HepG2 (cell line): ENCODE measurements around the gene SPRYD3. TPM values are rescaled to one million over a fixed set of nuclear protein-coding genes. Genes with fewer than 3 reads are reported as not detected.

Experiments
- ATF2 ChIP-seq: sonication (generic); formaldehyde crosslinking; IDR thresholded peaks from 2 replicates; pipeline ENCODE4 v1.4.0; 2020; ENCODE audit warnings: missing genetic modification reagents
- ATF7 ChIP-seq, 2 experiments: fragments of 450-650 bp in 1 of 2; sonication (generic) in 1 of 2; formaldehyde crosslinking in 1 of 2; IDR thresholded peaks; 2 replicates each; pipeline versions ENCODE4 v1.4.0 to v1.6.1; 2016 to 2020; ENCODE audit warnings: antibody characterized with exemption in 1 of 2, mild to moderate bottlenecking in 1 of 2, missing genetic modification reagents in 1 of 2
- BORCS8-MEF2B ChIP-seq: sonication (generic); formaldehyde crosslinking; IDR thresholded peaks from 2 replicates; pipeline ENCODE4 v1.8.0; 2022; ENCODE audit warnings: mild to moderate bottlenecking, missing genetic modification reagents
- DR1 ChIP-seq: sonication (generic); formaldehyde crosslinking; IDR thresholded peaks from 2 replicates; pipeline ENCODE4 v1.8.0; 2021; ENCODE audit warnings: mild to moderate bottlenecking, missing genetic modification reagents, inconsistent platforms
- ETV6 ChIP-seq: sonication (generic); formaldehyde crosslinking; conservative IDR thresholded peaks from 2 replicates; pipeline ENCODE4 v1.4.0; 2020; ENCODE audit warnings: missing genetic modification reagents
- MAZ ChIP-seq, 2 experiments: sonication (generic) in 1 of 2; formaldehyde crosslinking in 1 of 2; IDR thresholded peaks; 2 replicates each; pipeline versions ENCODE4 v1.5.0 to v1.6.1; 2012 to 2020; ENCODE audit warnings: low read depth in 2 of 2, mild to moderate bottlenecking in 2 of 2, borderline replicate concordance in 1 of 2, improper control_type of control experiment in 1 of 2, low read length in 1 of 2, missing genetic modification reagents in 1 of 2, moderate library complexity in 1 of 2
- MBNL3 ChIP-seq: fragments of 250-450 bp; sonication (Bioruptor Pico); conservative IDR thresholded peaks from 2 replicates; pipeline ENCODE4 v1.8.0; 2022; ENCODE audit warnings: mild to moderate bottlenecking, inconsistent platforms
- MYC ChIP-seq: sonication (generic); formaldehyde crosslinking; IDR thresholded peaks from 2 replicates; pipeline ENCODE4 v1.9.0; 2021; ENCODE audit warnings: missing genetic modification reagents, borderline replicate concordance
- NR2C2 ChIP-seq: sonication (generic); formaldehyde crosslinking; IDR thresholded peaks from 2 replicates; pipeline ENCODE4 v1.4.0; 2020; ENCODE audit warnings: missing genetic modification reagents, mild to moderate bottlenecking, moderate library complexity, borderline replicate concordance
- ONECUT2 ChIP-seq: sonication (generic); formaldehyde crosslinking; IDR thresholded peaks from 2 replicates; pipeline ENCODE4 v1.4.0; 2020; ENCODE audit warnings: missing genetic modification reagents
- PAX8 ChIP-seq: sonication (generic); formaldehyde crosslinking; IDR thresholded peaks from 2 replicates; pipeline ENCODE4 v1.8.0; 2022; ENCODE audit warnings: mild to moderate bottlenecking, missing genetic modification reagents, borderline replicate concordance
- SIN3A ChIP-seq: IDR thresholded peaks from 2 replicates; pipeline ENCODE4 v1.6.1; 2011; ENCODE audit warnings: low read depth, mild to moderate bottlenecking, control low read depth, low read length, borderline replicate concordance
- XRCC5 ChIP-seq: fragments of 200-400 bp; formaldehyde crosslinking; optimal IDR thresholded peaks from 2 replicates; pipeline ENCODE3; 2017; ENCODE audit warnings: mild to moderate bottlenecking, low read length
- ZKSCAN1 ChIP-seq: fragments of 150-350 bp; IDR thresholded peaks from 2 replicates; pipeline ENCODE4 v1.6.1; 2014; ENCODE audit warnings: low read length
- ZNF547 ChIP-seq: sonication (generic); formaldehyde crosslinking; IDR thresholded peaks from 2 replicates; pipeline ENCODE4 v1.5.1; 2020; ENCODE audit warnings: mild to moderate bottlenecking, missing genetic modification reagents
- ZNF562 ChIP-seq: sonication (generic); formaldehyde crosslinking; IDR thresholded peaks from 2 replicates; pipeline ENCODE4 v1.8.0; 2022; ENCODE audit warnings: missing genetic modification reagents, borderline replicate concordance
- ZNF605 ChIP-seq: sonication (generic); formaldehyde crosslinking; IDR thresholded peaks from 2 replicates; pipeline ENCODE4 v1.8.0; 2022; ENCODE audit warnings: mild to moderate bottlenecking, missing genetic modification reagents
- ZNF678 ChIP-seq: sonication (generic); formaldehyde crosslinking; IDR thresholded peaks from 2 replicates; pipeline ENCODE4 v1.4.0; 2020; ENCODE audit warnings: mild to moderate bottlenecking, missing genetic modification reagents
- ZNF691 ChIP-seq: sonication (generic); formaldehyde crosslinking; IDR thresholded peaks from 2 replicates; pipeline ENCODE4 v1.4.0; 2020; ENCODE audit warnings: missing genetic modification reagents, low read depth, mild to moderate bottlenecking, borderline replicate concordance
- ZNF703 ChIP-seq: sonication (generic); formaldehyde crosslinking; IDR thresholded peaks from 2 replicates; pipeline ENCODE4 v1.5.1; 2020; ENCODE audit warnings: missing genetic modification reagents, mild to moderate bottlenecking, moderate library complexity, borderline replicate concordance
- ZNF713 ChIP-seq: sonication (generic); formaldehyde crosslinking; IDR thresholded peaks from 2 replicates; pipeline ENCODE4 v1.4.0; 2020; ENCODE audit warnings: mild to moderate bottlenecking, missing genetic modification reagents
- ZNF772 ChIP-seq: sonication (generic); formaldehyde crosslinking; IDR thresholded peaks from 2 replicates; pipeline ENCODE4 v1.5.0; 2020; ENCODE audit warnings: mild to moderate bottlenecking, missing genetic modification reagents
- ZNF792 ChIP-seq: IDR thresholded peaks from 2 replicates; pipeline ENCODE4 v1.6.1; 2016
- ZSCAN12 ChIP-seq: sonication (generic); formaldehyde crosslinking; IDR thresholded peaks from 2 replicates; pipeline ENCODE4 v1.9.0; 2021; ENCODE audit warnings: mild to moderate bottlenecking, missing genetic modification reagents
- ZZZ3 ChIP-seq: sonication (generic); formaldehyde crosslinking; IDR thresholded peaks from 2 replicates; pipeline ENCODE4 v1.4.0; 2020; ENCODE audit warnings: missing genetic modification reagents, mild to moderate bottlenecking, borderline replicate concordance
- polyA plus RNA-seq, 8 experiments: library from polyadenylated mRNA; depleted of rRNA in 3 of 8; stranded (reverse) in 7 of 8; unstranded in 1 of 8; fragments of >200 nt; fragmentation: Illumina TruSeq in 4 of 8; extraction: Trizol in 4 of 8; gene quantifications; 2 replicates each; pipeline versions ENCODE4 v1.2.1 to v1.2.3, GENCODE V29; 2011 to 2016; ENCODE audit warnings: low read depth in 4 of 8, missing spikeins in 1 of 8, mixed read lengths in 1 of 8; ENCODE audit not compliant: insufficient read depth in 1 of 8
- total RNA-seq, 5 experiments: library from RNA; depleted of rRNA; stranded (reverse); fragments of >200 nt; fragmentation: Illumina TruSeq; extraction: Trizol; gene quantifications; 2 replicates each; pipeline ENCODE4 v1.2.3, GENCODE V29; 2016; ENCODE audit warnings: low read depth in 1 of 5
- TF ChIP-seq, protein P1 (sequence below): sonication (generic); formaldehyde crosslinking; IDR thresholded peaks from 2 replicates; pipeline ENCODE4 v1.8.0; 2022; ENCODE audit warnings: missing genetic modification reagents, mild to moderate bottlenecking, inconsistent platforms, borderline replicate concordance

SPRYD3 gene
- total and polyA plus RNA-seq, 2 of the 13 experiments (the other 11 are each of a cell fraction or from before 2014, with no cell fraction given), result 9.0 to 9.2 TPM

- no peak; the same call in none of the 2 replicates for TF ChIP-seq MYC (CRISPR knock-in tag)
- peak; percentile 80; the same call in 1 of the 2 replicates for TF ChIP-seq BORCS8-MEF2B
- TF ChIP-seq ZNF678 (CRISPR knock-in tag), result peak; percentile 75; the same call in 1 of the 2 replicates
- no peak for TF ChIP-seq ZNF772
- no peak for TF ChIP-seq ZNF562 (CRISPR knock-in tag)
- peak; percentile 36; the same call in 1 of the 2 replicates for TF ChIP-seq ZNF691 (CRISPR knock-in tag)
- TF ChIP-seq XRCC5, result peak; percentile 44
- no peak for TF ChIP-seq ZNF703 (CRISPR knock-in tag)
- no peak for TF ChIP-seq ZSCAN12 (CRISPR knock-in tag)
- TF ChIP-seq ZNF713, result no peak
- no peak for TF ChIP-seq ATF2 (CRISPR knock-in tag)
- TF ChIP-seq, protein P1, sequence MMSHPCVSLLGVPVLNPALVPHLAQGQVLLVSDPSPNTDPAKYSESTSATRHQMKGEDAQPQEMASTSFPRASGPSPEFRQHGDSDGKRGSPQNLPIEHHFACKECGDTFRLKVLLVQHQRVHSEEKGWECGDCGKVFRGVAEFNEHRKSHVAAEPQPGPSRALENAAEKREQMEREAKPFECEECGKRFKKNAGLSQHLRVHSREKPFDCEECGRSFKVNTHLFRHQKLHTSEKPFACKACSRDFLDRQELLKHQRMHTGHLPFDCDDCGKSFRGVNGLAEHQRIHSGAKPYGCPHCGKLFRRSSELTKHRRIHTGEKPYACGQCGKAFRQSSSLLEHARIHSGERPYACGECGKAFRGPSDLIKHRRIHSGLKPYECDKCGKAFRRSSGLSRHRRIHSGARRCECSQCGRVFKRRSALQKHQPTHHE (CRISPR knock-in tag), result no peak
- TF ChIP-seq ZKSCAN1, result no peak
- no peak for TF ChIP-seq PAX8 (CRISPR knock-in tag)
- 0 out of 2 replicates have a peak, but pooled peaks have one; percentile 8 for TF ChIP-seq SIN3A
- TF ChIP-seq ZZZ3, result no peak; the same call in 1 of the 2 replicates
- TF ChIP-seq DR1 (CRISPR knock-in tag), result no peak
- no peak for TF ChIP-seq ZNF792
- no peak for TF ChIP-seq ETV6 (CRISPR knock-in tag)
- TF ChIP-seq ATF7 (IDR thresholded peaks at IDR 0.05), result no peak
- TF ChIP-seq ATF7 (CRISPR knock-in tag; IDR thresholded peaks at IDR 0.05), result peak; percentile 57; the same call in 1 of the 2 replicates
- no peak; the same call in 1 of the 2 replicates for TF ChIP-seq ZNF547 (CRISPR knock-in tag)
- peak; percentile 71 for TF ChIP-seq ZNF605 (CRISPR knock-in tag)
- no peak for TF ChIP-seq ONECUT2 (CRISPR knock-in tag)
- TF ChIP-seq MAZ (IDR thresholded peaks at IDR 0.05; ENCODE audit: borderline replicate concordance, low read depth, low read length), result 0 out of 2 replicates have a peak, but pooled peaks have one; percentile 65
- TF ChIP-seq MAZ (CRISPR knock-in tag; IDR thresholded peaks at IDR 0.05; ENCODE audit: low read depth), result peak; percentile 82
- no peak for TF ChIP-seq MBNL3 (CRISPR knock-in tag)
- TF ChIP-seq NR2C2 (CRISPR knock-in tag), result no peak
Observed at GRCh38 chr12:53102883-53103807, 24.0 kb upstream of the SPRYD3 start, which contains the start of gene SOAT2 (continued).
